Activated CD4-positive, alpha-beta T cell treated with anti-CD3 and anti-CD28 coated beads for 1 hour (primary cell): ENCODE results near the gene CNOT4.

Experiments
- DNase-seq: peaks from one replicate; pipeline ENCODE4 v3.0.0-alpha.2; 2020

The CNOT4 gene, protein sequence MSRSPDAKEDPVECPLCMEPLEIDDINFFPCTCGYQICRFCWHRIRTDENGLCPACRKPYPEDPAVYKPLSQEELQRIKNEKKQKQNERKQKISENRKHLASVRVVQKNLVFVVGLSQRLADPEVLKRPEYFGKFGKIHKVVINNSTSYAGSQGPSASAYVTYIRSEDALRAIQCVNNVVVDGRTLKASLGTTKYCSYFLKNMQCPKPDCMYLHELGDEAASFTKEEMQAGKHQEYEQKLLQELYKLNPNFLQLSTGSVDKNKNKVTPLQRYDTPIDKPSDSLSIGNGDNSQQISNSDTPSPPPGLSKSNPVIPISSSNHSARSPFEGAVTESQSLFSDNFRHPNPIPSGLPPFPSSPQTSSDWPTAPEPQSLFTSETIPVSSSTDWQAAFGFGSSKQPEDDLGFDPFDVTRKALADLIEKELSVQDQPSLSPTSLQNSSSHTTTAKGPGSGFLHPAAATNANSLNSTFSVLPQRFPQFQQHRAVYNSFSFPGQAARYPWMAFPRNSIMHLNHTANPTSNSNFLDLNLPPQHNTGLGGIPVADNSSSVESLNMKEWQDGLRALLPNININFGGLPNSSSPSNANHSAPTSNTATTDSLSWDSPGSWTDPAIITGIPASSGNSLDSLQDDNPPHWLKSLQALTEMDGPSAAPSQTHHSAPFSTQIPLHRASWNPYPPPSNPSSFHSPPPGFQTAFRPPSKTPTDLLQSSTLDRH

DNA sequence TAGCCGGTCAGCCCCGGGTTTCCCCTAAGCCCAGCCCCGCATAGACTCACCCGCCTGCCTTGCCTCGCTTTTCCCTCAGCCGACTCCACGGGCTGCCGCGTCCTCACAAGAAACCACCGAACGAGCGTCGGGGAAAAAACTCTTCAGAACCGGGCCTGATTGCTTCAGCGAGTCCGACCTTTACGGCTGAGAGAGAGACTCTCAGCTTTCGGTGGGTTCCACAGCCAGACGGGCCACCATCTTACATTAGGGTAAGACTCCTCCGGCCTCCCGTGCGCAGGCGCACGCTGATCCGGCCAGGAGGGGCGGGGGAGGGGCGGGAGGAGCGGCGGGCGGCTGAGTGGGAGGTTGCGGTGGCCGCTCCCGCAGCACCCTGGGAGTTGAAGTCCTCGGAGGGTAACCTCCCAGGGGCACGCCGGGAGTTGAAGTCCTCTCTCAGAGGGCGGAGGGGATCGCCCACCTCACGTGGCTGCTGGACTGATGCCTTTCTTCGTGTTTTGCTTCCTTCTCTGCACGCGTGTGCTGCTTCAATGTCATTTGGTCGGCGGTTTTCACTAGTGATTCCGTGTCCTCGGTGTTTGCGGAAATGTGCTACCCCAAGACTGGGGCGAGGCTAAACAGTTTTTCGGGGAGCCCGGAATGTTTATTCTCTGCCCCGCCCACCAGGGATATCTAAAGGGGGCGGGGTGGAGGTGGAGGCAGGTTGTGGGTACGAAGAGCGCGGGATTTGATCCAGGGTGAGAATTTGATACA is at the start of gene CNOT4:
TSS of gene CNOT4 (minus strand) at position 264 of the 753 bp plus-strand sequence. CDS start 71,771 bp downstream, outside the sequence.
- peak; percentile 96 for DNase-seq

DNA sequence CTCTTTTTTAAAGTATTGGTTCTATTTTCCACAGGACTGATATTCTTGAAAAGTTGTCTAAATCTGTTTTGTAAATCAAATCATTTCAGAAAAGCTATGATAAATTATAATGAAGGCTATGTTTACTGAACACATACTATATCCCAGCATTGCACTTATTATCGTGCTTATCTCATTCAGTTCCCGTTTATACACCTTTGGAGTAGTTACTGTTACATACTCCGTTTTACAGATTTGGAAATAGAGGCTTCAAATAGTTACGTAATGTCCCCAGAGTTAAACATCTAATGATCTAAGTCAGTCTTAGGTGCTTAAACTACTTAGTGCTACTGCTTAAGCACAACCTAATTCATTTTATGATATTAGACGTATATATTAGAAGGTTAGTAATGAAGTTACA is 49.0 kb upstream of the CNOT4 start:
- no peak for DNase-seq

DNA sequence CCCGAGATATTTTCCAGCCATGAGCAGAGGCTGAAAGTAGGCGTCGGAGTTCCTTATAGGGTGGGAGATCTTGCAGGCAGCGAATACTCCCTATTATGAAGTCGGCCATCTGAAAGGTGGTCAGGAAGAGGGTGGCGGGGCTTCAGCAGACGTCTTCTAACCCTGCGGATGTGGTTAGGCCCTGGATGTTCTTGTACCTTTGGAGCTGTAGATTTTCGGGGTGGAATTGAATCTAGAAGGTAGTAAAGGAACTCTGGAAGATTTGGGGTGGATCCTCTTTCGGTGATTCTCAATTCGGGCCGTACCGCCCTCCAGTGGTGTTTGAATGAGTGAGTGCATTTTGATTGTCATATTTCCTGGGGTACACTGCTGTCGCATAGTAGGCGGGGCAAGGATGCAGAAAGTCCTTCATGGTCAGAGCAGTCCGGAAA is 48.5 kb upstream of the CNOT4 start:
- peak; percentile 50 for DNase-seq

DNA sequence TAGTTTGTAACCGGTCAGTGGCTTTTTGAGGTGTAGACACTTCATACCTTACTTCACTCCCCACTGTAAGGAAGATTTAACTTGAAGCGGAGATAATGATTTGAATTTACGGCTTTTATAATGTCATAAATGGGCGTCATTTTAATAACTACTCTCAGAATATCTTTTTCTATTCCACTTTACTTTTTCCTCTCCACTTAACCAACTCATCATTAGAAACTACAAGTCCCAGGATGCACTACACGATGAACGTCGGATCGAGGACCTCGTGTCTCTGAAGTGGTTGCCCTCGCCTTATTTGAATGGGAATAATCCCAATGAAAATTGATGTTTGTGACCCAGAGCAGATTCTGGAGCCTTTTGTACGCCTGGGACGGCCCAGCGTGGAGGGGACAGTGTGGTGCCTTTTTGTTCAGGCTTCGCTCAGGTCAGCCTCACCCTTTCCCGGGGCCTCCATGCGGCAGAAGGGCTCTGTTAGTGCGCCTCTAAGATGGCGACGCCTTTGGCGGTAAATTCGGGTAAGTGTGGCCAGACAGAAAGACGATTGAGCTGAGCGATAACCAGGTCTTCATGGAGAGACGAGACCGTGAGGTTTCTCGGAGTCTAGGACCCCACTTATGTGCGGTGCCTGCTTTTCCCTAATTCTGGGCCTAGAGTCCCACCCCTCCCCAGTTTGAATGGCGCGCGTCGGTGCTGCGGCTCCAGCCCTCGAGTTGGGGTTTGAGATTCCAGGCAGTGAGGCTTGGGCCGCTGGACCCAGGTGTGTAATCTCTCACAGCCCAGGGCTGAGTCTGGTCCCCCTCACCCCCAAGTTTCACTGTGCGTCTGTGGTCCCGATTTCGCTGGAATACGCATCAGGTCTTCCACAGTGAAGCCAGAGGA is 47.8 kb upstream of the CNOT4 start, which contains the start of gene NUP205:
TSS of gene NUP205 (plus strand) at position 463 of the 882 bp plus-strand sequence. CDS start at position 491, 28 bp downstream.
- DNase-seq, result peak; percentile 72

DNA sequence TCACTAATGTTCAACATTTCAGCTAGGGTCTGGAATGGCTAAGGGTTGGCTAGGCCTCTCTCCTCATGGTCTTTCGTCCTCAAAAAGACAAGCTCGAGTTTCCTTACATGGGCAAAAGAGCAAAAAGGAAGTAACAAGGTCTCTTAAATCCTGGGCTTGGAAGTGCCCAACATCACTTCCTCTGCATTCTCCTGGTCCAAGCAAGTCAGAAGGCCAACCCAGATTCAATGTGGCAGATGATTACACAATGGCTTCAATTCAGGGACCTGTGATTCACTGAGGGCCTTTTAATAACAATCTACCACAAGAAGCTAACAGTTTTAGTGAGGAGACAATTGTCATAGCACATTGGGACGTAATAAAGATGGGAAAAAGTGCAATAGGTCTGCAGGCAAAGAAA is 43.4 kb upstream of the CNOT4 start:
- no peak for DNase-seq

DNA sequence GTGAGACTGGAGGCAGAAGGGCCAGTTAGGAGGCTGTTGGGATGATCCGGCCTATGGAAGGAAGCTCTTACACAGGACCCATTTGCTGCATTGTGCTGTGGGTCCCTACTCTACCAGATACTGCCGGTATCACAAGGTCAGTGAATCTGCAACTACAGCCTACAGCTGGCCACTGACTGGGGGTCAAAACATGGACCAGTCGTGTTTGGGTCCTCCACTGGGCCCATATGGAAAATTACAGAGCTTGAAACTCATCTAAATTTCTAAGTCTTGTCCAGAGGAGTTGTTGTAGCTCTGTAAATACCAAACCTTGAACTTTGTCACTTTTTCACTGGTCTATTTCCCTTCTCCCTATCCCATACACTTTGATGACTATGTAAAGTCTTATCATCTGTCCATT is 42.2 kb upstream of the CNOT4 start:
- no peak for DNase-seq

DNA sequence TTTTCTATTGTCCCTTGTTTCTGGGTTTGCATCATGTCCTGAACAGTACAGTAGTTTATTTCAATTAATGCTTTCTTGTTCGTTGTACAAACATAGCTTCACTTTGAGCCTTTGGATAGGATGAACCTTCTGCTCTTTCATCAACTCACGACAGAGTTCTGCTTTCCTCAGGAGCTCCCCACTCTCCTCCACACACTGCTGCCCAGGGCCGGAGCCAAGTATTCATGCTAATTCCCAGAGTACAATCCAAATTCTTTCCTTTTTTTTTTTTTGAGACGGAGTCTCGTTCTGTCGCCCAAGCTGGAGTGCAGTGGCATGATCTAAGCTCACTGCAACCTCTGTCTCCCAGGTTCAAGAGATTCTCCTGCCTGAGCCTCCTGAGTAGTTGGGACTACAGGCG is 40.3 kb upstream of the CNOT4 start:
- no peak for DNase-seq

DNA sequence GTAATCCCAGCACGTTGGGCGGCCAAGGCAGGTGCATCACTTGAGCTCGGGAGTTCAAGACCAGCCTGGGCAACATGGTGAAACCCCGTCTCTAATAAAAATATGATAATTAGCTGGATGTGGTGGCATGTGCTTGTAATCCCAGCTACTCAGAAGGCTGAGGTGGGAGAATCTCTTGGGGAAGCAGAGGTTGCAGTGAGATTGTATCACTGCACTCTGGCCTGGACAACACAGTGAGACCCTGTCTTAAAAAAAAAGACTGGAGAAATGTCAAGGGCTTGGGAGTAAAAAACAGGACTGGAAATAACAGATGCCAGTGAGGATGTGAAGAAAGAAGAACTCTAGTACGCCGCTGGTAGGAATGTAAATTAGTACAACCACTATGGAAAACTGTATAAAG is 31.1 kb upstream of the CNOT4 start:
- no peak for DNase-seq

DNA sequence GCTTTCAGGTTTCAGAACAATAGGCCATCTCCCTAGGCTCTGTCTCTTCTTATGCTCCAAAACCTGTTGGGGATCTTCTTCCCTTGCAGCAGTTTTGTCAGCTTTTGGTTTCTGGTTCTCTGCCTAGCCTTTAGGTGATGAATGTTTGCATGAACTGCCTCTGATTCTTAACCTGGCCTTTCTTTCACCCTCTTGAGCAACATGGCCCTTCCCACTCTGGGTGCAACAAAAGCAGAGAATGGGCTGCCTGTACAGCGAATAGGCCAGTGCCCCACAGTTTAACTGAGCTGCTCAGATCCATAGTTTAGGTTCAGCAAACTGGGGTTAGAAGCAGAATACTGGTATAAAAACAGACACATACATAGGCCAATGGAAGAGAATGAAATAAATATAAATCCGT is 29.7 kb upstream of the CNOT4 start:
- DNase-seq, result no peak

DNA sequence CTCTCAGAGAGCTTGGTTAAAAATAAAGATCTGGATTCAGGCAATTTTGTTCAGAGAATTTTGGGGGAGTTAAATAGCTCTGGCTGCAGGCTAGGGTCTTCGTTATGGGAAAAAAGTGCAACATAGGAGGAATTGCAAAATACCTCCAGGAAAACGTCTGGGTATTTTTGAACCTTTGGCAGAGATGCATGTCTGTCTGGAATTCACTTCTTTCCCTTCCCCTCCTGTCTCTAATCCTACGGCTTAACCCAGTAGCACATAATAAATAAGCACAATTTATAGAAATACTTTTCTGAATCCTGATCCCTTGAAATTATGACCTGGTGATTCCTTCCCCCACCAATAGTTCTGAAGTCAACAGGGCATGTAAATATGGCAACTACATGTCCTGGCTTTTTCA is 28.5 kb upstream of the CNOT4 start:
- DNase-seq, result no peak

DNA sequence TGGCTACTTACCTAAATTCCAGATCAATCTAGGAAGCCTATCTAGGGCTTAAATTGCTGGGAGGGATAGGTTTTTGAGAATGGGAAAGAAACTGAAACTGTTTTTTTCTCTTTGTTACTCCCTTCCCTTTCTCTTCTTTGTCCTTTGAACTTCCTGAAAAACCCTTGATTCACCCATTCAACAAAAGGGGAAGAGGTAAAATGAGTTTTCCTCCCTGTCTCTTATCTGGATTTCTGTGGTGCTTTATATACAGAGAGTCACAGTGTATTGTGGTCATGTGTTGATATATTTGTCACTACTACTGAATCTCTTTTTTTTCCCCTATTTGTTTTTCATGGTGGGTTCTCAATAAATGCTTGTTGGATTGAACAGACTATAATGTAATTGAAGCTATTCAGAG is 28.0 kb upstream of the CNOT4 start:
- no peak for DNase-seq

DNA sequence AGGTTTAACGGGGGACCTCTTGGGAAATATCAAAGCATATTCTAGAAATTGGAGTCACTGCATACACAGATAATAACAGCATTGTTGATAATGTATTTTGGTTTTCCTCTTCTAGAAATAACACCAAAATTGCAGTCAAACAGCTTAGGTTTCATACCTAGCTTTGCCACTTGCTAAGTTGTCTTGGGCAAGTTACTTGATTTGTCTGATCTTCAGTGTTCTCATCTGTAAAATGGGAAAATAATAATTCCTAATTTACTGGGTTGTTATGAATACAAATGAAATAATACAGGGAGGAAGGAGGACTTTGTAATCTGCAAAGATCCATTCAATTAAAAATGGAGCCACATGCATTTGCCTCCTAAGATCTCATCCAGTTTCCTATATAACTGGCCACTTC is 27.6 kb upstream of the CNOT4 start:
- DNase-seq, result no peak

DNA sequence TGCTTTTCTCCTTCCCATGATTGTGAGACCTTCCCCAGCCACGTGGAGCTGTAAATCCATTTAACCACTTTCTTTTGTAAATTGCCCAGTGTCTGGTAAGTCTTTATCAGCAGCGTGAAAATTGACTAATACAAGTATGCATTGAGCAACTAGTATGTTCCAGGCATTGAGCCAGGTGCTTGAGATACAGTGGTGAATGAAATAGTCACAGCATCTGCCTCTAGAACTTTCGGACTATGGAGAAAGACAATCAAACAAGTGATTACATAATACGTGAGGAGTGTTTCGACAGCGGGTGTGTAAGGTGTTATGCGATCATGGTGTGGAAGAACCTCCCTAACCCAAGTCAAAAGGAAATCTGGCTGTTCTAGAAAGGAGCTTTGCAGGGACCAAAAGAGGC is 26.2 kb upstream of the CNOT4 start:
- no peak for DNase-seq

DNA sequence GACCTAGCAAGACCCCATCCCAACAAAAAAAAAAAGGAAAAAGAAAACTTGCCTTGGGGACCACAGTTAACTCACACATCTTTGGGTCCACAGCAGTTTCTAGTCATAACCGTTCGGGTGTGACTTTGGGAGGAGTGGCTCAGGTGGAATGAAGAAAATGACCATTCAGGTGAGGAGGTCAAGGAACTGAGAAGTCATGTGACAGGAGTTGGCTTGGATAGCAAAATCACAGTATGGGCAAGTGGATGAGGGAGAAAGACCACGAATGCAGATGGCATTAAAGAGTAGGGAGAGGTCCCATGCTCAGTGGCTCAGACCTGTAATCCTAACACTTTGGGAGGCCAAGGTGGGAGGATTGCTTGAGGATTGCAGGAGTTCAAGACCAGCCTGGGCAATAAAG is 17.1 kb upstream of the CNOT4 start:
- no peak for DNase-seq

DNA sequence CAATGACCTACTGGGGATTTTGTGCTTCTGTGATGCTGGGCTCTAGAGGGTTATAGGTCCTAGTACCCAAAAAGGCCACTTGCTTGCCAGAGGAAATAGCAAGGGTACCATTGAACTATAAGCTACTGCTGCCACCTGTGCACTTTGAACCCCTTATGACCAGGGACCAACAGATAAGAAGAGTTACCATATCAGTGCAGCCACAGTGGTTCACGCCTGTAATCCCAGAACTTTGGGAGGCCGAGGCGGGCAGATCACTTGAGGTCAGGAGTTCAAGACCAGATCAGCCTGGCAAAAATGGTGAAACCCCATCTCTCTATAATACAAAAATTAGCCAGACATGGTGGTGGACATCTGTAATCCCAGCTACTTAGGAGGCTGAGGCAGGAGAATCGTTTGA is 15.5 kb upstream of the CNOT4 start:
- DNase-seq, result no peak

DNA sequence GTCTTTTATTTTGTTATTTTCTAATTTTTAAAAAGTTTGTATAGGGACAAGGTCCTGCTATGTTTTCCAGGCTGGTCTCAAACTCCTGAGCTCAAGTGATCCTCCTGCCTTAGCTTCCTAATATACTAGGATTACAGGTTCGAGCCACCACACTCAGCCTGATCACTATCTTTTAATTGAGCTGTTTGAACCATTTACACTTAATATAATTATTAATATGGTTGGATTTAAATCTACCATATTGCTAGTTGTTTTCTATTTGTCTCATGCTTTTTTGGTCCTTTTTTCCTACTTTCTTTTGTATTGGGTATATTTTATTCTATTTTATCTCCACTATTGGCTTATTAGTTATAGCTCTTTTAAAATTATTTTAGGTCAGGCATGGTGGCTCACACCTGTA is 13.2 kb upstream of the CNOT4 start:
- DNase-seq, result no peak

DNA sequence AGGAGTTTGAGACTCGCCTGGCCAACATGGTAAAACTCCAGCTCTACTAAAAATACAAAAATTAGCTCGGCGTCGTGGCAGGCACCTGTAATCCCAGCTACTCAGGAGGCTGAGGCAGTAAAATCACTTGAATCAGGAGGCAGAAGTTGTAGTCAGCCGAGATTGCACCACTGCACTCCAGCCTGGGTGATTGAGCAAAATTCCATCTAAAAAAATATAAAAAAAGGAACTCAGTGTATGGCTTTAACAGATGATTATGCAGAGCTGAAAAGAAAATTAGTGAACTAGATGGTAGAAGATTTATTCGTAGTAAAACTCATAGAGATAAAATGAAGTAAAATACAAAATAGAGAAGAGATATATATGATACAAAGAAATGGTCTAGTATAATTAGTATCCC is 12.6 kb upstream of the CNOT4 start:
- no peak for DNase-seq

DNA sequence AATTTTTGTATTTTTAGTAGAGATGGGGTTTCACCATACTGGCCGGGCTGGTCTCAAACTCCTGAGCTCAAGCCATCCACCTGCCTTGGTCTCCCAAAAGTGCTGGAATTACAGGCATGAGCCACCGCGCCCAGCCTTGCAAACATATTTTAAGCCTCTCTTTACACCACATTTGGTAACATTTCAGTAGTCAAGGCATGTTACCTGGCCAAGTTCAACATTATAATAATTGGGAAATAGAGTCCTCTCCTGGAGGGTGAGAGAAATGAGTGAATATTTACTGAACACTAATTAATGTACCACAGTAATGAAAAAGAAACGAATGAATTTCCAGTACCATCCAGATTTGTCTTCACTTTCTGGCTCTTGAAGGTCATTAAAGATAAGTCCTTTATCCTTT is 10.0 kb upstream of the CNOT4 start:
- DNase-seq, result no peak

DNA sequence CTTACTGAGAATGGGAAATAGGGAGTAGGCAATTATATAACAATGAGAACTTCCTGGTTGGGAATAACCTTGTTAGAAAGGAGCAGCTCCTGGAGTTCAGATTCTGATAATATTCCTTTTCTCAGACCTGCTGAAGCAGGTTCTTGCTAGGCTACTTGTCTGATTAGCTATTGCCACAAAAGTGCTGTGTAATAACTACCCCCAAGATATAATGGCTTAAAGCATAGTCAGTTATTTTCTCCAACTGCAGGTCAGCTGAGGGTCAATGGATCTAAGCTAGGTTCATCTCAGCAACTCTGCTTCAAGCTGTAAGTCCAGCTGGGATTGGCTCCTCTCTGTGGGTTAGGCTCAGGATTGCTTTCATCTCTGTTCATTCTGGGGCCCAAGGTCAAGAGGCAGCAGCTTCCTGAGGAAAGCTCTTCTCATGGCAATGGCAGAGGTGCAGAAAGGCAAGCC is 9.4 kb upstream of the CNOT4 start:
- no peak for DNase-seq

DNA sequence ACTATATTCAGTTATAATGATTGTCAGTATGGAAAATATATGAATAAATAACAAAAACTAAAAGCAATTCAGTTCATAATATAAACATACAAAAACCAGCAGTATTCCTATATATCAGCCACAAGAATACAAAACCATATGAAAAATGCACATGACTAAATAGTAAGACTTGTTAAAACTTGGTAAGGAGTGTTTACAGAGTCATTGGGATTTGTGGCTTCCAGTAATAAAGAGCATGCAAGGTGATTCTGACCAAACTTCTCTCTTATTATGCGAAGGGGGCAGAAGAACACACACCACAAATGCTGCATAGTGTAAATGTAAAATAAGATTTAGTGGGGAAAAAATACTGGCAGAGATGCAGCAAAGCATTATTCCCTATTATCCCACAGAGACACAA is 8.8 kb upstream of the CNOT4 start:
- no peak for DNase-seq

DNA sequence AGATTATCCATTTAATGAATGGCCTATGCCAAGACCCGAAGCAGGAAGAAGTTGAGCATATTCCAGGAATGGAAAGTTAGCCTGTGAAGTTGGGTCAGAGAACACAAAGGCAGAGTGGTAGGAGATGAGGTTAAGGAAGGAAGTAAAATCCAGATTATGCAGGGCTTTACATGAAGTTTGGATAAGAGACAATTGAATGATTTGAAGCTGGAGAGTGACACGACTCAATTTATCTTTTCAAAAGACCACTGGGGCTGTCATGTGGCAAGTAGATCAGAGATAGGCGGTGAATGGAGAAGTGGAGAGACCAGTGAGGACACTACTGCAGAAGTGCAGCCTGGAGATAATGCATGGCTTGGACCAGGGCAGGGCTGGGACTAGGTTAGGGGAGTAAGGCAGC is 7.2 kb upstream of the CNOT4 start:
- DNase-seq, result no peak

DNA sequence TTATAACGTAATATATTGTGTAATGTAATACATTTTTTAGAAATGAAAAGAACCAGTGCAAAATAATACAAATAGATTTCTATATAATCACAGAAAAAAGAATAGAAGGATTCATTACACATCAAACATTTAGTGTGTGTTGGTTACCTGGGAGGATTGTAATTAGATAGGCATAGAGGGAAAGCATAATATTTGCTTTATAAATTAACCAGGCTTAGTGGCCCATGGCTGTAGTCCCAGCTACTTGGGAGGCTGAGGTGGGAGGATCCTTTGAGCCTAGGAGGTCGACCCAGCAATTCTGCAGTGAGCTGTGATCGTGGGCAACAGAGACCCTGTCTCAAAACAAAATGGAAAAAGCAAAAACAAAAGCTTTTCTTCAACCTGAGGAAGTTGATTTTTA is 5.0 kb upstream of the CNOT4 start:
- DNase-seq, result no peak
